ENCODE measurements around the gene ALS2CL. TPM values are rescaled to one million over a fixed set of nuclear protein-coding genes. Genes with fewer than 3 reads are reported as not detected.

ALS2CL gene
- total and polyA plus RNA-seq, 2 experiments from 2014 or later, result 3.4 to 11.8 TPM

DNA sequence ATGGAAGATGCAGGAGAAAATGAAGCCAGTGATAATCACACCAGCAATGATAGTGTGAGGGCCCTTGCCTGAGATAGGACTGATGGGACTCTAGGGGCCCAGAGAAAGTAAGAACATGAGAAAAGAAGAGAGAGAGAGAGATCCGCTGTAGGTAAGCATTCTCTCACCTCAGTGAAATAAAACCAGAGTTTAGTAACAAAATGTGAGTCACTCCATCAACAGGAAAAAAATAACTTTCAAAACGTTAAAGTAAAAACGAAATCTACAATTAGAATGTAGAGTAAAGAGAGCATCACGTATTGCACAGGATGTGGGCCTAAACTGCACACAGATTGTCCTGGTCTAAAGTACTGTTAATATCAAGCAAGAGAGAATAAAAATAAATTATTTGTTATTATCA, 30.9 kb upstream of the ALS2CL start (continued):
- TF ChIP-seq, protein P1, sequence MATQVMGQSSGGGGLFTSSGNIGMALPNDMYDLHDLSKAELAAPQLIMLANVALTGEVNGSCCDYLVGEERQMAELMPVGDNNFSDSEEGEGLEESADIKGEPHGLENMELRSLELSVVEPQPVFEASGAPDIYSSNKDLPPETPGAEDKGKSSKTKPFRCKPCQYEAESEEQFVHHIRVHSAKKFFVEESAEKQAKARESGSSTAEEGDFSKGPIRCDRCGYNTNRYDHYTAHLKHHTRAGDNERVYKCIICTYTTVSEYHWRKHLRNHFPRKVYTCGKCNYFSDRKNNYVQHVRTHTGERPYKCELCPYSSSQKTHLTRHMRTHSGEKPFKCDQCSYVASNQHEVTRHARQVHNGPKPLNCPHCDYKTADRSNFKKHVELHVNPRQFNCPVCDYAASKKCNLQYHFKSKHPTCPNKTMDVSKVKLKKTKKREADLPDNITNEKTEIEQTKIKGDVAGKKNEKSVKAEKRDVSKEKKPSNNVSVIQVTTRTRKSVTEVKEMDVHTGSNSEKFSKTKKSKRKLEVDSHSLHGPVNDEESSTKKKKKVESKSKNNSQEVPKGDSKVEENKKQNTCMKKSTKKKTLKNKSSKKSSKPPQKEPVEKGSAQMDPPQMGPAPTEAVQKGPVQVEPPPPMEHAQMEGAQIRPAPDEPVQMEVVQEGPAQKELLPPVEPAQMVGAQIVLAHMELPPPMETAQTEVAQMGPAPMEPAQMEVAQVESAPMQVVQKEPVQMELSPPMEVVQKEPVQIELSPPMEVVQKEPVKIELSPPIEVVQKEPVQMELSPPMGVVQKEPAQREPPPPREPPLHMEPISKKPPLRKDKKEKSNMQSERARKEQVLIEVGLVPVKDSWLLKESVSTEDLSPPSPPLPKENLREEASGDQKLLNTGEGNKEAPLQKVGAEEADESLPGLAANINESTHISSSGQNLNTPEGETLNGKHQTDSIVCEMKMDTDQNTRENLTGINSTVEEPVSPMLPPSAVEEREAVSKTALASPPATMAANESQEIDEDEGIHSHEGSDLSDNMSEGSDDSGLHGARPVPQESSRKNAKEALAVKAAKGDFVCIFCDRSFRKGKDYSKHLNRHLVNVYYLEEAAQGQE (IDR thresholded peaks at IDR 0.05; ENCODE audit: unreplicated experiment), result no peak
- no peak for TF ChIP-seq ZNF331 (CRISPR knock-in tag; IDR thresholded peaks at IDR 0.05; ENCODE audit: low read depth)
- TF ChIP-seq CREB1 (CRISPR knock-in tag; IDR thresholded peaks at IDR 0.05; ENCODE audit: low read depth), result no peak
- no peak for TF ChIP-seq STAT1 (IDR thresholded peaks at IDR 0.05; ENCODE audit: unreplicated experiment)
- no peak for TF ChIP-seq EZH2phosphoT487 (IDR thresholded peaks at IDR 0.05; ENCODE audit: unreplicated experiment)

DNA sequence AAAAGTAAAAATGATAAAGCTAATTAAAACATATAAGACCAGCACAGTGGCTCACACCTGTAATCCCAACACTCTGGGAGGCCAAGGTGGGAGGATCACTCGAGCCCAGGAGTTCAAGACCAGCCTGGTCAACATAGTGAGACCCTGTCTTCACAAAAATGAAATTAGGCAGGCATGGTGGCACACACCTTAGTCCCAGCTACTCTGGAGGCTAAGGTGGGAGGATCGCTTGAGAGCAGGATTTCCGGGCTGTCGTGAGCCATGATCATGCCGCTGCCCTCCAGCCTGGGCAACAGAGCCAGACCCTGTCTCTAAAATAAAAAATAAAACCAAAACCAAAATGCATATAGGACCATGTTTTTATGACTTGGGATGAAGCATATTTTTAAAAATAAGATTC, 29.0 kb upstream of the ALS2CL start:
- Mint-ChIP-seq H3K9me3 (no peaks in the 10 kb centered on the region), H3K36me3 (ENCODE audit: low read depth) (no peaks in the 10 kb centered on the region), H3K27ac (no peak overlapping the region), H3K27me3 (ENCODE audit: insufficient read depth, low read depth, poor library complexity) (peaks cover 8% of the 10 kb centered on the region), H3K4me3 (no peak overlapping the region), H3K4me1 (peaks cover 19% of the 10 kb centered on the region)
- H3K79me2 ChIP-seq (replicated peaks; ENCODE audit: insufficient read depth), result no peaks in the 10 kb centered on the region
- no peaks in the 10 kb centered on the region for H4K20me1 ChIP-seq (replicated peaks; ENCODE audit: insufficient read depth)
- H3K4me1 ChIP-seq (ENCODE audit: insufficient read depth), result peaks cover 18% of the 10 kb centered on the region
- H3K9me2 ChIP-seq (ENCODE audit: insufficient read depth), result no peaks in the 10 kb centered on the region
- no peaks in the 10 kb centered on the region for H3K27me3 ChIP-seq (ENCODE audit: insufficient read depth)
- H3K27ac ChIP-seq (ENCODE audit: low read depth), result no peak overlapping the region
- DNase-seq (ENCODE audit: low spot score) (no peak), ATAC-seq (no peak)
- no peak overlapping the region for H3K4me2 ChIP-seq
- no peak overlapping the region for H2AFZ ChIP-seq
- no peaks in the 10 kb centered on the region; the same call in 1 of the 2 replicates for H3F3A ChIP-seq (replicated peaks; ENCODE audit: low read depth)
- H3K36me3 ChIP-seq (ENCODE audit: insufficient read depth), result no peaks in the 10 kb centered on the region
- no peak overlapping the region for H3K4me3 ChIP-seq
- TF ChIP-seq, protein P2, sequence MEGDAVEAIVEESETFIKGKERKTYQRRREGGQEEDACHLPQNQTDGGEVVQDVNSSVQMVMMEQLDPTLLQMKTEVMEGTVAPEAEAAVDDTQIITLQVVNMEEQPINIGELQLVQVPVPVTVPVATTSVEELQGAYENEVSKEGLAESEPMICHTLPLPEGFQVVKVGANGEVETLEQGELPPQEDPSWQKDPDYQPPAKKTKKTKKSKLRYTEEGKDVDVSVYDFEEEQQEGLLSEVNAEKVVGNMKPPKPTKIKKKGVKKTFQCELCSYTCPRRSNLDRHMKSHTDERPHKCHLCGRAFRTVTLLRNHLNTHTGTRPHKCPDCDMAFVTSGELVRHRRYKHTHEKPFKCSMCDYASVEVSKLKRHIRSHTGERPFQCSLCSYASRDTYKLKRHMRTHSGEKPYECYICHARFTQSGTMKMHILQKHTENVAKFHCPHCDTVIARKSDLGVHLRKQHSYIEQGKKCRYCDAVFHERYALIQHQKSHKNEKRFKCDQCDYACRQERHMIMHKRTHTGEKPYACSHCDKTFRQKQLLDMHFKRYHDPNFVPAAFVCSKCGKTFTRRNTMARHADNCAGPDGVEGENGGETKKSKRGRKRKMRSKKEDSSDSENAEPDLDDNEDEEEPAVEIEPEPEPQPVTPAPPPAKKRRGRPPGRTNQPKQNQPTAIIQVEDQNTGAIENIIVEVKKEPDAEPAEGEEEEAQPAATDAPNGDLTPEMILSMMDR (conservative IDR thresholded peaks at IDR 0.05; ENCODE audit: low read depth in 2 of 2), result no peak
- no peak for TF ChIP-seq EZH2phosphoT487 (IDR thresholded peaks at IDR 0.05; ENCODE audit: unreplicated experiment)
- TF ChIP-seq NANOG (IDR thresholded peaks at IDR 0.05; ENCODE audit: borderline replicate concordance), result no peak
- no peak for TF ChIP-seq CREB1 (CRISPR knock-in tag; IDR thresholded peaks at IDR 0.05; ENCODE audit: low read depth)
- no peak for TF ChIP-seq ZNF331 (CRISPR knock-in tag; IDR thresholded peaks at IDR 0.05; ENCODE audit: low read depth)
- TF ChIP-seq STAT1 (IDR thresholded peaks at IDR 0.05; ENCODE audit: unreplicated experiment), result no peak
- TF ChIP-seq, protein P1 (IDR thresholded peaks at IDR 0.05; ENCODE audit: unreplicated experiment), result no peak
- no peak for TF ChIP-seq JUNB (IDR thresholded peaks at IDR 0.05; ENCODE audit: unreplicated experiment)
- TF ChIP-seq, protein P3, sequence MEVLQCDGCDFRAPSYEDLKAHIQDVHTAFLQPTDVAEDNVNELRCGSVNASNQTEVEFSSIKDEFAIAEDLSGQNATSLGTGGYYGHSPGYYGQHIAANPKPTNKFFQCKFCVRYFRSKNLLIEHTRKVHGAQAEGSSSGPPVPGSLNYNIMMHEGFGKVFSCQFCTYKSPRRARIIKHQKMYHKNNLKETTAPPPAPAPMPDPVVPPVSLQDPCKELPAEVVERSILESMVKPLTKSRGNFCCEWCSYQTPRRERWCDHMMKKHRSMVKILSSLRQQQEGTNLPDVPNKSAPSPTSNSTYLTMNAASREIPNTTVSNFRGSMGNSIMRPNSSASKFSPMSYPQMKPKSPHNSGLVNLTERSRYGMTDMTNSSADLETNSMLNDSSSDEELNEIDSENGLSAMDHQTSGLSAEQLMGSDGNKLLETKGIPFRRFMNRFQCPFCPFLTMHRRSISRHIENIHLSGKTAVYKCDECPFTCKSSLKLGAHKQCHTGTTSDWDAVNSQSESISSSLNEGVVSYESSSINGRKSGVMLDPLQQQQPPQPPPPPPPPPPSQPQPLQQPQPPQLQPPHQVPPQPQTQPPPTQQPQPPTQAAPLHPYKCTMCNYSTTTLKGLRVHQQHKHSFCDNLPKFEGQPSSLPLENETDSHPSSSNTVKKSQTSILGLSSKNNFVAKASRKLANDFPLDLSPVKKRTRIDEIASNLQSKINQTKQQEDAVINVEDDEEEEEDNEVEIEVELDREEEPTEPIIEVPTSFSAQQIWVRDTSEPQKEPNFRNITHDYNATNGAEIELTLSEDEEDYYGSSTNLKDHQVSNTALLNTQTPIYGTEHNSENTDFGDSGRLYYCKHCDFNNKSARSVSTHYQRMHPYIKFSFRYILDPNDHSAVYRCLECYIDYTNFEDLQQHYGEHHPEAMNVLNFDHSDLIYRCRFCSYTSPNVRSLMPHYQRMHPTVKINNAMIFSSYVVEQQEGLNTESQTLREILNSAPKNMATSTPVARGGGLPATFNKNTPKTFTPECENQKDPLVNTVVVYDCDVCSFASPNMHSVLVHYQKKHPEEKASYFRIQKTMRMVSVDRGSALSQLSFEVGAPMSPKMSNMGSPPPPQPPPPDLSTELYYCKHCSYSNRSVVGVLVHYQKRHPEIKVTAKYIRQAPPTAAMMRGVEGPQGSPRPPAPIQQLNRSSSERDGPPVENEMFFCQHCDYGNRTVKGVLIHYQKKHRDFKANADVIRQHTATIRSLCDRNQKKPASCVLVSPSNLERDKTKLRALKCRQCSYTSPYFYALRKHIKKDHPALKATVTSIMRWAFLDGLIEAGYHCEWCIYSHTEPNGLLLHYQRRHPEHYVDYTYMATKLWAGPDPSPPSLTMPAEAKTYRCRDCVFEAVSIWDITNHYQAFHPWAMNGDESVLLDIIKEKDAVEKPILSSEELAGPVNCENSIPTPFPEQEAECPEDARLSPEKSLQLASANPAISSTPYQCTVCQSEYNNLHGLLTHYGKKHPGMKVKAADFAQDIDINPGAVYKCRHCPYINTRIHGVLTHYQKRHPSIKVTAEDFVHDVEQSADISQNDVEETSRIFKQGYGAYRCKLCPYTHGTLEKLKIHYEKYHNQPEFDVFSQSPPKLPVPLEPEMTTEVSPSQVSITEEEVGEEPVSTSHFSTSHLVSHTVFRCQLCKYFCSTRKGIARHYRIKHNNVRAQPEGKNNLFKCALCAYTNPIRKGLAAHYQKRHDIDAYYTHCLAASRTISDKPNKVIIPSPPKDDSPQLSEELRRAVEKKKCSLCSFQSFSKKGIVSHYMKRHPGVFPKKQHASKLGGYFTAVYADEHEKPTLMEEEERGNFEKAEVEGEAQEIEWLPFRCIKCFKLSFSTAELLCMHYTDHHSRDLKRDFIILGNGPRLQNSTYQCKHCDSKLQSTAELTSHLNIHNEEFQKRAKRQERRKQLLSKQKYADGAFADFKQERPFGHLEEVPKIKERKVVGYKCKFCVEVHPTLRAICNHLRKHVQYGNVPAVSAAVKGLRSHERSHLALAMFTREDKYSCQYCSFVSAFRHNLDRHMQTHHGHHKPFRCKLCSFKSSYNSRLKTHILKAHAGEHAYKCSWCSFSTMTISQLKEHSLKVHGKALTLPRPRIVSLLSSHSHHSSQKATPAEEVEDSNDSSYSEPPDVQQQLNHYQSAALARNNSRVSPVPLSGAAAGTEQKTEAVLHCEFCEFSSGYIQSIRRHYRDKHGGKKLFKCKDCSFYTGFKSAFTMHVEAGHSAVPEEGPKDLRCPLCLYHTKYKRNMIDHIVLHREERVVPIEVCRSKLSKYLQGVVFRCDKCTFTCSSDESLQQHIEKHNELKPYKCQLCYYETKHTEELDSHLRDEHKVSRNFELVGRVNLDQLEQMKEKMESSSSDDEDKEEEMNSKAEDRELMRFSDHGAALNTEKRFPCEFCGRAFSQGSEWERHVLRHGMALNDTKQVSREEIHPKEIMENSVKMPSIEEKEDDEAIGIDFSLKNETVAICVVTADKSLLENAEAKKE (CRISPR knock-in tag; IDR thresholded peaks at IDR 0.05), result no peak

Data from GM23338 (cell line).